Stimulated activated naive CD8-positive, alpha-beta T cell treated with anti-CD3 and anti-CD28 coated beads, Interleukin-15, amount 100 ng/mL, for 72 hours (primary cell): Measurements from ENCODE around the gene HEBP1.

Experiments used
- ATAC-seq: fragments of 150-1000 bp; cut with Tn5 transposase; 2 replicates; pipeline ENCODE4 v1.10.0; 2021; ENCODE audit warnings: mild to moderate bottlenecking, moderate library complexity
- DNase-seq, 2 donors: peaks; one replicate each; pipeline ENCODE4 v3.0.0; 2021 to 2022
- H3K27ac Mint-ChIP-seq, 2 donors: one replicate each; pipeline ENCODE4 v1.8.0; 2022; ENCODE audit warnings: mild to moderate bottlenecking in 2 of 2, mixed read lengths in 2 of 2, moderate library complexity in 2 of 2
- H3K27me3 Mint-ChIP-seq: one replicate; pipeline ENCODE4 v1.8.0; 2022; ENCODE audit warnings: mixed read lengths
- H3K4me1 Mint-ChIP-seq: one replicate; pipeline ENCODE4 v1.8.0; 2022; ENCODE audit warnings: mild to moderate bottlenecking, mixed read lengths
- H3K4me3 Mint-ChIP-seq, 2 donors: one replicate each; pipeline ENCODE4 v1.8.0; 2022; ENCODE audit warnings: mild to moderate bottlenecking in 2 of 2, mixed read lengths in 2 of 2, moderate library complexity in 1 of 2
- H3K9me3 Mint-ChIP-seq, 2 donors: one replicate each; pipeline ENCODE4 v1.8.0; 2022; ENCODE audit warnings: mixed read lengths in 2 of 2

HEBP1 gene

GRCh38 chr12:12930633-12931219 lies 69.3 kb downstream of the HEBP1 start:
- no peaks in the 10 kb centered on the region for H3K27me3 Mint-ChIP-seq
- no peak overlapping the region for H3K4me3 Mint-ChIP-seq
- H3K27ac Mint-ChIP-seq, result no peak overlapping the region
- H3K9me3 Mint-ChIP-seq, result no peaks in the 10 kb centered on the region
- H3K4me1 Mint-ChIP-seq, result no peaks in the 10 kb centered on the region
- no peak for ATAC-seq
- no peak for DNase-seq

GRCh38 chr12:12929696-12930095 lies 70.4 kb downstream of the HEBP1 start:
- no peak for DNase-seq

GRCh38 chr12:12927211-12928079 lies 72.6 kb downstream of the HEBP1 start:
- no peaks in the 10 kb centered on the region for H3K9me3 Mint-ChIP-seq
- peak overlapping the region in 1 of 2 donors; percentile 86 for H3K27ac Mint-ChIP-seq
- H3K27me3 Mint-ChIP-seq, result no peaks in the 10 kb centered on the region
- H3K4me1 Mint-ChIP-seq, result no peaks in the 10 kb centered on the region
- peak overlapping the region; percentile 8 to 40 for H3K4me3 Mint-ChIP-seq
- ATAC-seq (peak; percentile 80), DNase-seq (peak; percentile 50 to 71)

More at GRCh38 chr12:12929696-12930095, 70.4 kb downstream of the HEBP1 start:
- no peak for ATAC-seq
- Mint-ChIP-seq H3K27me3 (no peaks in the 10 kb centered on the region), H3K27ac (peak overlapping the region in 1 of 2 donors; percentile 4), H3K4me1 (no peaks in the 10 kb centered on the region), H3K9me3 (no peaks in the 10 kb centered on the region), H3K4me3 (no peak overlapping the region)

GRCh38 chr12:12926571-12927071 lies 73.4 kb downstream of the HEBP1 start:
- Mint-ChIP-seq H3K27me3 (no peaks in the 10 kb centered on the region), H3K27ac (peak overlapping the region in 1 of 2 donors; percentile 3), H3K4me1 (no peaks in the 10 kb centered on the region), H3K9me3 (no peaks in the 10 kb centered on the region), H3K4me3 (no peak overlapping the region)
- ATAC-seq, result no peak
- DNase-seq, result no peak

- Mint-ChIP-seq H3K27me3 (no peaks in the 10 kb centered on the region), H3K4me1 (no peaks in the 10 kb centered on the region), H3K4me3 (no peak overlapping the region), H3K27ac (no peak overlapping the region), H3K9me3 (no peaks in the 10 kb centered on the region)
- no peak for ATAC-seq
- DNase-seq, result no peak
These were observed 74.7 kb downstream of the HEBP1 start for GRCh38 chr12:12925388-12925787.
